AG04449 (cell line): Measurements from ENCODE around the gene CHST8.
"Not testable (repeated sequence)": the region's sequence is repeated elsewhere in the genome, so short reads cannot be mapped to it uniquely, and the experiment has no call there.

Experiments used
- CTCF ChIA-PET: fragments of 350-600 bp; formaldehyde crosslinking; extraction: SDS; loops from one replicate; lab custom pipeline; 2021; ENCODE audit warnings: antibody characterized with exemption; lab: Yijun Ruan, JAX
- POLR2A ChIA-PET: fragments of 400-600, 350-600 bp; formaldehyde crosslinking; extraction: SDS; loops from one replicate; lab custom pipeline; 2020; ENCODE audit warnings: antibody characterized with exemption, inconsistent platforms; lab: Yijun Ruan, JAX
- DNase-seq: peaks from one replicate; pipeline ENCODE4 v3.0.0-alpha.2; 2010; ENCODE audit warnings: low read depth, low spot score
- H3K4me3 ChIP-seq: 2 replicates; pipeline ENCODE4 v1.5.1; 2011; ENCODE audit warnings: low read depth, mild to moderate bottlenecking, control low read depth, low read length
- CTCF ChIP-seq: IDR thresholded peaks from one replicate; pipeline ENCODE4 v1.5.1; 2011; ENCODE audit warnings: mild to moderate bottlenecking, moderate library complexity, low read length, control low read depth, inconsistent platforms; ENCODE audit not compliant: insufficient read depth; ENCODE audit errors: missing control alignments

The CHST8 gene

GRCh38 chr19:33661336-33661735, 39.6 kb downstream of the CHST8 start:
- no peak overlapping the region for H3K4me3 ChIP-seq
- TF ChIP-seq CTCF: no peak
- CTCF ChIA-PET: no interaction called here
- DNase-seq: no peak
- POLR2A ChIA-PET: no interaction called here

DNA sequence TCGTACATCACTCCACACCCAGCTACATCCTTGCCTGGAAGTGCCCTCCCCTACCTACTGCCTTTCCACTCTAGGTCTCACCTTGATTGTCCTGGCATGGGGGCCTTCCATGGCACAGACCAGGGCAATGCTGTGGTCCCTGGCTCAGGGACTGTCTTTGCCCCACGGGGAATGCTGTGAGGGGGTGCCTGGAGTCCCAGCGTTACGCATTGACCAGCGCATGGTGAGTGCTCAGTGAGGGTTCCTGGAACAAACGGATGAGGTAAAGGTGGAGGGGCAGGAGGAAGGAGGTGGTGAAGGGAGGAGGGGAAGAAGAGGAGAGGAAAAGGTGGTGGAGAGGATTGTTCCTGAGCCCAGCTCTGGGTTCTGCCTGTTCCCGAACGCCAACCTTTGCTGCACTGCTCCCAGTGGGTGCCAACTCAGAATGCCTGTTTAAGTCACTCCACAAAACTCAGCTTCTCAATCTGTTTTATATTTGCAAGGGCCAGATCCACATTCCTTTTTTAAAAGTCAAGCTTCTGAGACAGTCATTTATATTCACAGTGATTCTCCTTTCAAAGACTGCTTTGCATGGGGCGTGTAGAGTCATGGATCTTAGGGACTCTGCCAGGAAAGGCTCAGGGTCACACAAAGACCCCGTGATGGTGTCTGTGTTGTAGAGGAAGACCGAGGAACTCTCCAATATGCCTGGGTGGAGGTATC, 40.8 kb downstream of the CHST8 start:
- TF ChIP-seq CTCF: no peak
- H3K4me3 ChIP-seq: no peak overlapping the region
- POLR2A ChIA-PET: no interaction called here
- CTCF ChIA-PET: no interaction called here
- DNase-seq: no peak

DNA sequence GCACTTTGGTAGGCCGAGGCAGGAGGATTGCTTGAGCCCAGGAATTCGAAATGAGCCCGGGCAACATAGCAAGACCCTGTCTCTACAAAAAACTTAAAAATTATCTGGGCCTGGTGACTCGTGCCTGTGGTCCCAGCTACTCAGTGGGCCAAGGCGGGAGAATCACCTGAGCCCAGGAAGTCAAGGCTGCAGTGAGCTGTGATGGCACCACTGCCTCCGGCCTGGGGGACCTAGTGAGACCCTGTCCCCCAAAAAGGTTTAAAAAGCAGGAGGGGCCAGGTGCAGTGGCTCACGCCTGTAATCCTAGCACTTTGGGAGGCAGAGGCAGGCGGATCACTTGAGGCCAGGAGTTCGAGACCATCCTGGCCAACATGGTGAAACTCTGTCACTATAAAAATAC, 41.6 kb downstream of the CHST8 start:
- H3K4me3 ChIP-seq, POLR2A ChIA-PET, DNase-seq, CTCF ChIA-PET: not testable (repeated sequence)

- ChIA-PET CTCF (no interaction called here), POLR2A (no interaction called here)
- DNase-seq: no peak
- no peak for TF ChIP-seq CTCF
- H3K4me3 ChIP-seq: no peak overlapping the region
Observed at GRCh38 chr19:33664744-33665143, 43.0 kb downstream of the CHST8 start.

DNA sequence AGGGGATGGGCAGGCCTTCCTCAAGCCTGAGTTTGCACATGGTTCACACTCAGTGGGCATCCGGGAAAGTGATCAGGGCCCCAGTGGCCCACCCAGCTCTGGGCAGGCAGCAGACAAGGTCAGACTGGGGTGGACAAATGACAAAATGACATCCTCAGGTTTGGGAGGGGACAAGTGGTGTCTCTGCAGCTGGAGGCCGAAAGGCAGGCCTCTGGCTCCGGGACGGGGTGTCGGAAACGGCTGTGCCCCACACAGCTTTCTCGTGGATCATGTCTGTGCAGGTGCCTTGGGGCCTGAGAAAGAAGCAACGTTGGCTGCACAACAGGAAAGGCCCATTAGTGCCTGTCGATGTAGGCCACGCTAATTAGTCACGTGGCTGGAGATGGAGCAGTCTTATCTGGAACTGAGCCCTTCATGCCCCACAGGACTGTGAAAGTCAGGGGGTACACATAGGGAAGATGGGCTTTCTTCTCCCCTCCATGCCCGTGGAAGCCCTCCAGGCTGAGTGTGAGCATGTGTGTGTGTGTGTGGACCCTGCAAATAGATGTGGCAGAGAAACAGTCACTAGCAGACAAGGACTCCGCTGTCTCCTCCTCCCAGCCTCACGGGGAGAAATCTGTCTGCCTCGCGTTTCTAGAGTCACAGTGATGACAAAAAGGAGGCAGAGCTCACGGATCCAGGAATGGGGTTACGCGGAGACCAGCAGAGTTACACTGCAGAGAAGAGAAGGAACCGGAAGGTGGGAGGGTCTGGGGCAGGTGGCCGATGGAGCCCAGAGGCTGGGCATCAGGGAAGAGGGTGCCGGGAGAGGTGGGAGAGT, 44.2 kb downstream of the CHST8 start:
- H3K4me3 ChIP-seq: no peak overlapping the region
- CTCF ChIA-PET: no interaction called here
- no peak for TF ChIP-seq CTCF
- DNase-seq: no peak
- POLR2A ChIA-PET: no interaction called here

GRCh38 chr19:33667141-33667650, 45.4 kb downstream of the CHST8 start:
- no peak for TF ChIP-seq CTCF
- ChIA-PET CTCF (no interaction called here), POLR2A (no interaction called here)
- no peak for DNase-seq
- H3K4me3 ChIP-seq: no peak overlapping the region
